GM13977 (cell line): ENCODE results near the gene MARCKSL1.
"Not testable (repeated sequence)": the region's sequence is repeated elsewhere in the genome, so short reads cannot be mapped to it uniquely, and the experiment has no call there.

Source experiments
- DNase-seq: peaks from one replicate; pipeline ENCODE4 v3.0.0; 2012; ENCODE audit warnings: low spot score
- in situ Hi-C: fragments of 300-500 bp; cut with MboI; formaldehyde crosslinking; loops from one replicate; pipeline ENCODE4 v1.12.0; 2022; ENCODE audit warnings: low sequenced_read_pairs, low pct_unique_long_range_greater_than_20kb, mixed read lengths, inconsistent platforms; ENCODE audit not compliant: unreplicated experiment
- TF ChIP-seq, protein P1 (sequence below): IDR thresholded peaks from 2 replicates; pipeline ENCODE4 v1.5.1; 2012; ENCODE audit warnings: mild to moderate bottlenecking, control low read depth; ENCODE audit not compliant: insufficient read depth; ENCODE audit errors: extremely low read depth, missing control alignments

Gene MARCKSL1

DNA sequence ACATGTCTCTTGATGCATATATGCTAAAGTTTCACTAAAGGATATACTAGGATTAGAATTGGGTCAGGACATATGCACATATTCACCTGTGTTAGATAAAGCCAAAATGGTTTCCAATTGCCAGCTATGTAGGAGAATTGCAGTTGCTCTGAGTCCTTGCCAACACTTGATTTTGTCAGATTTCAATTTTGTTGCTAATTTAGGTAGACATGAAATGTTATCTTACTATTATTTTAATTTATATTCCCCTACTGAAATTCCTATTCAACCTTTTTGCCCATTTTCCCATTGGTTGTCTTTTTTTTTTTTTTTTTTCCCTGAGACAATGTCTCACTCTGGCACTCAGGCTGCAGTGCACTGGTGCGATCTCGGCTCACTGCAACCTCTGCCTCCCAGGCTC, 30.7 kb downstream of the MARCKSL1 start:
- TF ChIP-seq, protein P1, sequence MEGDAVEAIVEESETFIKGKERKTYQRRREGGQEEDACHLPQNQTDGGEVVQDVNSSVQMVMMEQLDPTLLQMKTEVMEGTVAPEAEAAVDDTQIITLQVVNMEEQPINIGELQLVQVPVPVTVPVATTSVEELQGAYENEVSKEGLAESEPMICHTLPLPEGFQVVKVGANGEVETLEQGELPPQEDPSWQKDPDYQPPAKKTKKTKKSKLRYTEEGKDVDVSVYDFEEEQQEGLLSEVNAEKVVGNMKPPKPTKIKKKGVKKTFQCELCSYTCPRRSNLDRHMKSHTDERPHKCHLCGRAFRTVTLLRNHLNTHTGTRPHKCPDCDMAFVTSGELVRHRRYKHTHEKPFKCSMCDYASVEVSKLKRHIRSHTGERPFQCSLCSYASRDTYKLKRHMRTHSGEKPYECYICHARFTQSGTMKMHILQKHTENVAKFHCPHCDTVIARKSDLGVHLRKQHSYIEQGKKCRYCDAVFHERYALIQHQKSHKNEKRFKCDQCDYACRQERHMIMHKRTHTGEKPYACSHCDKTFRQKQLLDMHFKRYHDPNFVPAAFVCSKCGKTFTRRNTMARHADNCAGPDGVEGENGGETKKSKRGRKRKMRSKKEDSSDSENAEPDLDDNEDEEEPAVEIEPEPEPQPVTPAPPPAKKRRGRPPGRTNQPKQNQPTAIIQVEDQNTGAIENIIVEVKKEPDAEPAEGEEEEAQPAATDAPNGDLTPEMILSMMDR, result no peak
- in situ Hi-C loops, result no loop called here
- no peak for DNase-seq

DNA sequence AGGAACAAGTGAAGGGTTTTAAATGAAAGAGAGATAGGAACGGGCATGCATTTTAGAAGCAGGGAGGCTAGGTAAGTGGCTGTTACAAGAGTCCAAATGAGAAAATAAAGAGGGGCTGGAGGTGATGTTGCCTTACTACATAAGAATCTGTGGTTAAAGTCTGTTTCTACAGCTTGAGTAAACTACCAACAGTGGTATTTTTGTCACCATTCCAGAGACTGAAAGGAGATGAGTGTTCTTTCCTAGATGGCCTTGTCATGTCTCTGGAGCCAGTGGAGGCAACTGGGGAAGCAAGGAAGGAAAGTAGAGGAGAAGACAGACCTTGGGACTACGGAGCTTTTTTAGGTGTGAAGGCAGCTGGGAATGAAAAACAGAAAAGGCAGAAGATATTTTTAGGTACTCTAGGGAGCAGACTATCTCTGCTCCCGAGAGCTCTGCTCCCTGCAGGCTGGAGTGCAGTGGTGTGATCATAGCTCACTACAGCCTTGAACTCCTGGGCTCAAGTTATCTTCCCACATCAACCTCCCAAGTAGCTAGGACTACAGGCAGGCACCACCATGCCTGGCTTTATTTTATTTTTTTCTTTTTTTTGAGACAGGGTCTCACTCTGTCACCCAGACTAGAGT, 31.9 kb downstream of the MARCKSL1 start:
- in situ Hi-C loops, result no loop called here
- TF ChIP-seq, protein P1, result no peak

DNA sequence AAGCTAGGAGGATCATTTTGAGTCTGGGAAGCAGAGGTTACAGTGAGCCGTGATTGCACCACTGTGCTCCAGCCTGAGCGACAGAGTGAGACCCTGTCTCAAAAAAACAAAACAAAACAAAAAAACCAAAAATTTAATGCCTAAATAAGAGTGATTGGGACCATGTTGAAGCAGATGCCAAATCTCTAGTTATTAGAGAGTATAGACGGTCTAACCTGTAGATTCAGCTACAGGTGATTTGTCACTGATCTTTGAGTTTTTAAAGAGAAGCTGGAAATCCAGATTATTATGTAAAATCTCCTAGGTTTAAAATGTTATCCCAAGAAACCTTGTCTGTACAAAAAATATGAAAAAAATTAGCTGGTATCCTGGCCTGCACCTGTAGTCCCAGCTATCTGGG, 32.7 kb downstream of the MARCKSL1 start:
- in situ Hi-C loops, result no loop called here
- no peak for DNase-seq
- TF ChIP-seq, protein P1, result no peak

More for the DNA sequence above, 31.9 kb downstream of the MARCKSL1 start:
- no peak for DNase-seq

DNA sequence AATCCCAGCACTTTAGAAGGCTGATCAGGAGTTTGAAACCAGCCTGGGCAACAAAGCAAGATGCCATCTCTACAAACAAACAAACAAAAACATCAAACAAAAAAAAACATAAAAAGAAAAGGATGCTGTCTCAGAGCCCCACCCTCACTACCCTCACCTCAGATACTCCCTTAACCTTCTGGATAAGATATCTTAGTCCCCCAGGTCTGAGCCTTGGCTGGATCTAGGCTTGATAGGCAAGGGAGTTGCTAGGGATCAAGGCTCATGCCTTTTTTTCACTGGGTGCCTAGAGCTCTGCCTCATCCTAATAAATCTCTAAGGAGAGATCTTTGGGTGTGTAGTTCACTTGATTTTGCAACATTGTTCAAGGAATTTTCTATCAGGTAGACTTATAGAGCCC, 36.7 kb downstream of the MARCKSL1 start:
- DNase-seq, result no peak
- in situ Hi-C loops, result no loop called here
- TF ChIP-seq, protein P1, result no peak

DNA sequence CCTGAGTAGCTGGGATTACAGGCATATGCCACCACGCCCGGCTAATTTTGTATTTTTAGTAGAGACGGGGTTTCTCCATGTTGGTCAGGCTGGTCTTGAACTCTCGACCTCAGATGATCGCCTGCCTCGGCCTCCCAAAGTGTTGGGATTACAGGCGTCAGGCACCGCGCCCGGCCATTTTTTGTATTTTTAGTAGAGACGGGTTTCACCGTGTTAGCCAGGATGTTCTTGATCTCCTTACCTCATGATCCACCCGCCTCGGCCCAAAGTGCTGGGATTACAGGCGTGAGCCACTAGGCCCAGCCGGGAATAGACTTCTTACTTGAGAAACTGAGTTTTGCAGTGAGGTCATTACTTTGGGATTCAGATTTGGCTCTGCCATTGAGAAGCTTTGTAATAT, 37.8 kb downstream of the MARCKSL1 start:
- DNase-seq, in situ Hi-C loops: not testable (repeated sequence)

DNA sequence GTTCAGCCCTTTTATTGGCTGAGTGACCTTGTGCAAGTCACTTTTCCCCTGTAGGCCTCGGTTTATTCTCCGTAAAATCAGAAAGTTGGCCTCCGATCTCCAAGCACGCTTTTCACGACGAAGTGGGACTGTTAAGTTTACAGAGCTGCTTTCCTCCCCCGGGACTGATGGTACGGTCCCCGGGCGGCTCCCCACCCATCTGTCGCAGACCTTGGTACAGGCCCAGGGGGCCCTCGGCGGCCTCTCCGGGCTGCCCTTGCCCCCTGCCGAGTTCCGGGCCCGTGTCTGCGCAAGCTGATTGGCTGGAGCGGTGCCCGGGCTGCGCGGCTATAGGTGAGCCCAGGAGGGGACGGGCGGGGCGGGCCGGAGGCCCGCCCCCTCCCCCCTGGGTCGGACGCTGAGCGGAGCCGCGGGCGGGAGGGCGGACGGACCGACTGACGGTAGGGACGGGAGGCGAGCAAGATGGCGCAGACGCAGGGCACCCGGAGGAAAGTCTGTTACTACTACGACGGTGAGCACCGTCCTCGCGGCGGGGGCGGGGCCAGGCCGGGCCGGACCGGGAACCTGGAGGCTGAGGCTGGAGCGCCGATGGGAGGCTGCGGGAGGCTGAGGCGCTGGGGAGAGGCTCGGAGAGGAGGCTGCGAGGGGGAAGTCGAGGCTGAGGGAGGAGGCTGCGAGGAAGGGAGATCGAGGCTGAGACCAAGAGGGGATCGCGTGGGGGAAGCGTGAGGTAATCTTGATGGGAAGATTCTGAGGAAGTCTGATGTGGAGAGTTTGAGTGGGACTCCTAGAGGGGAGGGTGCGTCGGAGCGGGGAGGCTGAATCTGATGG, 44.1 kb downstream of the MARCKSL1 start, which contains the start of gene HDAC1:
TSS of gene HDAC1 (plus strand) at position 376 of the 831 bp plus-strand sequence. CDS start at position 463, 87 bp downstream.
- DNase-seq, result peak; percentile 99
- TF ChIP-seq, protein P1, result no peak
- in situ Hi-C loops, result no loop called here

DNA sequence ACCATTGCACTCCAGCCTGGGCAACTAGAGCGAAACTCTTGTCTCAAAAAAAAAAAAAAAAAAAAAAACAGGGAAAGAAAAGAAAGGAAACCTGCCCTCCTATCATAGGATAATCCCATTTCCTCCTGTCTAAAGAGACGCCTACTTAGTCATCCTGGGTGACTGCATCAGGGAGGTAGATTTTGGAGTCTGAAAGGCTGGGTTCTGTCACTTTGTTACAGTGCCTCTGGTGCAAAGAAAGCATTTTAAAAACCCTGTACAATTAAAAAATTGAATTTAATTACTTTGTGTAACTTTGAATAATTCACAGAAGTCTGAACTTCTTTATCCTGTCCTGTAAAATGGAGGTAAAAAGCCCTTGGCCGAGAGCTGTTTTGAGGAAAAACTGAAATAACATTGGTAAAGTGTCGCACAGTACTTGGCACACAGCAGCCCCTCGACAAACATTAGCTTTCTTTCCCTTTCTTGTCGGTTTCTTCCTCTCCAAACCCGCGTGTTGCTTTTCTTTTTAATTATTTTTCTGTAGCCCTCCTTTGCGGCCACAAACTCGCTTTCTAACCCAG, 44.8 kb downstream of the MARCKSL1 start:
- no peak for DNase-seq
- in situ Hi-C loops, result no loop called here
- TF ChIP-seq, protein P1, result no peak
